ENCODE results near the gene IRF2.

The IRF2 gene

DNA sequence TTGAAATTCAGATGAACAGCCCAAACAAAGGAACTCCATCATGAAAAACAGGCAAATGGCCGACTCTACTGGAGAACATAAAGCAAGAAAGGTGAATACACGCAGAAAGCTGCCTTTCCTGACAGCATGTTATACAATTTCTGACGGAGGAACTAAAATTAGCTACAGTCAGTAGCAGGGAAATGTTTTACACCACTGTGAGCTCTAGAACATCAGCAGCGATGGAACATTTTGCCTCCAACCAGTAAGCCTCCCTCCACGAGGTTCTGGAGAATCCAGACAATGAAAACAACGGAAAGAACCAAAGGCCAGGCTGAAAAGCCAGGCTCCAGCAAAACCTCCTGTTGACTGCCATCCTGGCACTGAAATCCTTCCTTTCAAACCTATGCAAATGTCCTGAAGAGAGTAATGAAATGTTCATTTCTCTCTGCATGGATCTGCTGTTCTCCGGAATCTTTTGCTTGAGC is 78.9 kb downstream of the IRF2 start:
- peak overlapping the region; percentile 39 for H3K27ac Mint-ChIP-seq
- H3K27me3 Mint-ChIP-seq (ENCODE audit: low read depth), result no peaks in the 10 kb centered on the region
- peaks cover 42% of the 10 kb centered on the region for H3K4me1 Mint-ChIP-seq (ENCODE audit: low read depth)
- peaks cover 4% of the 10 kb centered on the region for H3K9me3 Mint-ChIP-seq
- peaks cover 85% of the 10 kb centered on the region for H3K36me3 Mint-ChIP-seq (ENCODE audit: low read depth)
- no peak overlapping the region for H3K4me3 Mint-ChIP-seq

DNA sequence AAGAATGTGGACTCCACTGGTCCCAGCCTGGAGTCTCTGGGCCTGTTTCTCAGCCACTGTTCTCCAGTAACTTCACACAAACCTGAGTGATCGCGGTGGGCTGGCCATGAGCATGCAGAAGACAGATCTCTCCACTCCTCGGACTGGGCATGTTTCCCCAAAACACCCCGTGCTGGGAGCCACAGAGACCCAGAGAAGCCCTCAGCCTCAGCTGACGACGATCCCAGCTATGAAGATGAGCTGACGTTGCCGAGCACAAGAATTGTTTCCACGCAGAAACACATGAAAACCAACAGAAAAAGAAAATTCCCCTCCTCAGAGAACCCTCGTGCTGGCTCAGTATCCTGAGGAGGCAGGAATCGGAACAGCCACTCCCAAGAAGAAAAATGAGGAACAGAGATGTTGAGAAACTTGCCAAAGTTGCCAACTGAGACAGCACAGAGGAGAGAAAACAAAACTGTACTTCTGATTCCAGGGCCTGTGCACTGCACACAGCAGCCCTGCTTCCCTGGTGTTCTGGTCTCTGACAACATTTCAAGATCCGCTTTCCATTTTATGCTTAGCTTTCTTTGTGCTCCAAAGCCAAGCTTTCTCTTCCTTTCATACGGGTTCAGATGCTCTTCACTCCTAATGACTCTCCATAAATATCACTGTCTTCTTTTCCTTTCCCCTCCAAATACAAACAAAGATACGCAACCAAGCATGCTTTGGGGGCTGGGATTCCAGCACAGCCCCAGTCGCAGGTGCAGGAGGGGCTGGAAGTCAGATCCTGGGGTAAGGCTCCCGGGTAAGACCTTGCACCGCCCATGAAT is 81.4 kb downstream of the IRF2 start:
- Mint-ChIP-seq H3K27me3 (ENCODE audit: low read depth) (no peaks in the 10 kb centered on the region), H3K4me3 (no peak overlapping the region)

GRCh38 chr4:184392316-184392715 is 82.0 kb downstream of the IRF2 start:
- Mint-ChIP-seq H3K36me3 (ENCODE audit: low read depth) (peaks cover 83% of the 10 kb centered on the region), H3K27ac (no peak overlapping the region), H3K4me1 (ENCODE audit: low read depth) (peaks cover 26% of the 10 kb centered on the region), H3K9me3 (peaks cover 4% of the 10 kb centered on the region), H3K27me3 (ENCODE audit: low read depth) (no peaks in the 10 kb centered on the region), H3K4me3 (no peak overlapping the region)

More for the DNA sequence above, 81.4 kb downstream of the IRF2 start:
- peaks cover 32% of the 10 kb centered on the region for H3K4me1 Mint-ChIP-seq (ENCODE audit: low read depth)
- H3K36me3 Mint-ChIP-seq (ENCODE audit: low read depth), result peaks cover 83% of the 10 kb centered on the region
- H3K9me3 Mint-ChIP-seq, result peaks cover 4% of the 10 kb centered on the region
- H3K27ac Mint-ChIP-seq, result peak overlapping the region; percentile 45

DNA sequence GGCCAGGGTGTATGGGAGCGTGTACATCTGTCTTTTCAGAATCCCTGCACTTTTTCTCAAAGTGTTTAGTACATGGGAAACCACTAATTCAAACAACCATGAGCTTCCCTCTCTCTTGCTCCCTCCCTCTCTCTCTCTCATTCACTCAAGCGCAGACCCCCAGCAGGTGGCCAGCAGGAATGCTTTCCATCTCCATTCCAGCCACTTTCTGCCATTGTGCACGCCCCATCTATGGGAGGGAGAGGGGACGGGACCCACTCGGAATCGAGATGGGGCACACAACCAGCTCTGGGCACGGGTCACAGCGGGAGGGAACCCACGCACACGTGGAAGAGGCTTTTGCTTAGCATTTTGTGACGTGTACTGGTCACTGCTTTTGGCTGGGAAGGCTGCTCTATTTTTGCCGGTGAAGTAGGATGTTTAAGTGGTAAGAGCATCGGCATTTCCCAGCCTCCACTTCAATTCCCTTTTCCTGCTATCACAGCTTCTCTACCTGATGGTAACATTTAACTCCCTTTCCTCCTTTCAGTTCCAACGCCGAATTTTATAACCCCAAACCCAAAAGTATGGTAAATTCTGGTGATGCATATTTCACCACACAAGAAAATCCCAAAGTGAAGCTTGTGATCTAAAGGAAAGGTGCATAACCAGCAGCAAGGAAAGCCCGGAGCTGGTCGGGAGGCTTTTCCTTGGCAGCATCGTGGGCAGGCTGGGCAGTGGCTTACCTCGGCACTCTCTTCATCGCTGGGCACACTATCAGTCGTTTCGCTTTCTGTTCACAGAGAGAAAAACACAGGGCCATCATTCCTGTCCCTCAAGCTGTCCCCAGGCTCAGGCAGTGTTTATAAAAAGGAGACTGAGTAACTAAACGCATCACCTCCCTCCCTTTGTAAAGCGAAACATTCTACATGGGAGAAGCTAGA is 84.1 kb downstream of the IRF2 start:
- Mint-ChIP-seq H3K36me3 (ENCODE audit: low read depth) (peaks cover 84% of the 10 kb centered on the region), H3K27ac (no peak overlapping the region), H3K4me3 (no peak overlapping the region)

GRCh38 chr4:184388106-184388505 is 86.2 kb downstream of the IRF2 start:
- peaks cover 42% of the 10 kb centered on the region for H3K4me1 Mint-ChIP-seq (ENCODE audit: low read depth)
- H3K4me3 Mint-ChIP-seq, result no peak overlapping the region
- H3K27me3 Mint-ChIP-seq (ENCODE audit: low read depth), result no peaks in the 10 kb centered on the region
- H3K36me3 Mint-ChIP-seq (ENCODE audit: low read depth), result peaks cover 68% of the 10 kb centered on the region
- peaks cover 4% of the 10 kb centered on the region for H3K9me3 Mint-ChIP-seq
- peak overlapping the region; percentile 27 for H3K27ac Mint-ChIP-seq

More for the DNA sequence above, 84.1 kb downstream of the IRF2 start:
- H3K27me3 Mint-ChIP-seq (ENCODE audit: low read depth), result no peaks in the 10 kb centered on the region
- H3K4me1 Mint-ChIP-seq (ENCODE audit: low read depth), result peaks cover 30% of the 10 kb centered on the region
- peaks cover 4% of the 10 kb centered on the region for H3K9me3 Mint-ChIP-seq

- Mint-ChIP-seq H3K27me3 (ENCODE audit: low read depth) (no peaks in the 10 kb centered on the region), H3K36me3 (ENCODE audit: low read depth) (peaks cover 64% of the 10 kb centered on the region), H3K27ac (peak overlapping the region; percentile 7), H3K4me1 (ENCODE audit: low read depth) (peaks cover 49% of the 10 kb centered on the region), H3K4me3 (no peak overlapping the region), H3K9me3 (peaks cover 4% of the 10 kb centered on the region)
Observed at GRCh38 chr4:184387351-184387750, 87.0 kb downstream of the IRF2 start.

- H3K27ac Mint-ChIP-seq, result peak overlapping the region; percentile 3
- H3K9me3 Mint-ChIP-seq, result no peaks in the 10 kb centered on the region
- H3K27me3 Mint-ChIP-seq (ENCODE audit: low read depth), result no peaks in the 10 kb centered on the region
- peaks cover 63% of the 10 kb centered on the region for H3K36me3 Mint-ChIP-seq (ENCODE audit: low read depth)
- H3K4me3 Mint-ChIP-seq, result no peak overlapping the region
- H3K4me1 Mint-ChIP-seq (ENCODE audit: low read depth), result peaks cover 55% of the 10 kb centered on the region
Observed at GRCh38 chr4:184386271-184386781, 88.0 kb downstream of the IRF2 start.

GRCh38 chr4:184385705-184386141 is 88.6 kb downstream of the IRF2 start:
- peaks cover 54% of the 10 kb centered on the region for H3K4me1 Mint-ChIP-seq (ENCODE audit: low read depth)

DNA sequence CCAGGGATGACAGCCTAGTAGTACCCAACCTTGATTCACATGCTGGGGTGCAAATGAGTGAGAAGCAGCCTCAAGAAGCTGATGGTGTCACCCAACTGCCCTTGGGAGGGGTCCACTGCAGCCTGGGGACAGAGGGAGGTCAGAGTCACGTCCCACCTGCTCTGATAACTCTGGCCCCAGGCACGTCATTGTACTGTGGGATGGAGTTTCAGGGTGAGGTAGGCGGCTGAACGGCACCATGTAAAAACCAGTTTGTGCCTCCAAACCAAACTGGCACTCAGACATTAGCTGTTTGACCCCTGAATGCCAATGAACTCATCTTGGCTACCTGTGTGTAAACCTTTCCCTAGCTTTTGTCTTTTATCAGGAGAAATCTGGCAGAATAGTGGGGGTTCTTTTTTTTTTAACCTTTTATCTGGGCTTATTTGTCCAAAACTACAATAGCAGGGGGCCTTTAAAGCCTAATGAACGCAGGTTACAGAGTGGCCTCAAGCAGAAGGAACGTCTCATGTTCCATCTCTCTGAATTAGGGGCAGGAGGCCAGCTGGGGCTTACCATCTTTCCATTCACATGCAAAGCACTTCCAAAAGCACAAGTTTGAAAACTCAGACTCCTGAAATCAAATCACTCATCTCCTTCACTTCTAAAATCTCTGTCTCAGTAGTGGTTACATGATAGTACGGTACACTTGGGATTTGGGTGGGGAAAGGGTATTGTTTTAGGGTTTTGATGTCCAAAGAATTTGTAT is 89.4 kb downstream of the IRF2 start:
- Mint-ChIP-seq H3K4me1 (ENCODE audit: low read depth) (peaks cover 56% of the 10 kb centered on the region), H3K9me3 (peaks cover 9% of the 10 kb centered on the region), H3K4me3 (peak overlapping the region; percentile 43), H3K27me3 (ENCODE audit: low read depth) (no peaks in the 10 kb centered on the region), H3K27ac (no peak overlapping the region), H3K36me3 (ENCODE audit: low read depth) (peaks cover 60% of the 10 kb centered on the region)

More at GRCh38 chr4:184385705-184386141, 88.6 kb downstream of the IRF2 start:
- Mint-ChIP-seq H3K27ac (peak overlapping the region; percentile 3), H3K9me3 (peaks cover 1% of the 10 kb centered on the region), H3K27me3 (ENCODE audit: low read depth) (no peaks in the 10 kb centered on the region), H3K36me3 (ENCODE audit: low read depth) (peaks cover 60% of the 10 kb centered on the region), H3K4me3 (no peak overlapping the region)

GRCh38 chr4:184384056-184384809 is 90.1 kb downstream of the IRF2 start:
- H3K36me3 Mint-ChIP-seq (ENCODE audit: low read depth), result peaks cover 60% of the 10 kb centered on the region
- peak overlapping the region; percentile 69 for H3K27ac Mint-ChIP-seq
- no peaks in the 10 kb centered on the region for H3K27me3 Mint-ChIP-seq (ENCODE audit: low read depth)
- H3K4me3 Mint-ChIP-seq, result peak overlapping the region; percentile 43
- peaks cover 13% of the 10 kb centered on the region for H3K9me3 Mint-ChIP-seq
- H3K4me1 Mint-ChIP-seq (ENCODE audit: low read depth), result peaks cover 56% of the 10 kb centered on the region

- Mint-ChIP-seq H3K36me3 (ENCODE audit: low read depth) (peaks cover 61% of the 10 kb centered on the region), H3K9me3 (peaks cover 13% of the 10 kb centered on the region), H3K4me3 (peak overlapping the region; percentile 47), H3K27ac (peak overlapping the region; percentile 69), H3K27me3 (ENCODE audit: low read depth) (no peaks in the 10 kb centered on the region), H3K4me1 (ENCODE audit: low read depth) (peaks cover 58% of the 10 kb centered on the region)
Observed at GRCh38 chr4:184383497-184384055, 90.8 kb downstream of the IRF2 start.

DNA sequence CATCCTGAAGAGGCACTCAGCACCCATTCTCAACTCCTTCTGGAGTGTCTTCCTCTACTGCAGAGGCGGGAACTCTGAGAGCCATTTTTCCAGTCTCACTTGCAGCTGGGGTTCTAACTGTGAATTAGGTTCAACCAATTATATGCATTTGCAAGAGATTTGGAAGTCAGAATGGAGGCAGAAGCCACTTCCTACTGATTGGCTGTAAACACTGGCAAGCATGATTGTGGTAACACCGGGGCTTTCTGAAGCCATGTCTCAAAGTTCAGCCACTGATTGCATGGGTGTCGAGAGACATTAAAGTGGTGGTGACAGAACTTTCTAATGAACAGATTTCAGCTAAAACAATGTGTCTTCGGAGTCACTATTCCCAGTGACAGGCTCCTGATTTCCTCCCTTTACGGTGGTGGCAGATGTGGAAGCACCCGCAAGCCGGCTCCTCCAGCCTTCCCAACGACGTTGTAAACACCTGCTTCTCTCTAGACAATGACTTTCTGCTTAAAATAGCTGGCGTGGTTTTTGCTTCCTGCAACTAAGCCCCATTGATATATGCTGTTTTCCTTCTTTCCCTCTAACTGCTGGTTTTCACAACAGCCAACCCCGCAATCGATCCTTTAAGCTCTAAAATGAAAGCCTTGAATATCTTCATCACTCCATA is 92.0 kb downstream of the IRF2 start:
- peak overlapping the region; percentile 42 for H3K4me3 Mint-ChIP-seq
- peak overlapping the region; percentile 74 for H3K27ac Mint-ChIP-seq
- peaks cover 18% of the 10 kb centered on the region for H3K9me3 Mint-ChIP-seq
- H3K27me3 Mint-ChIP-seq (ENCODE audit: low read depth), result no peaks in the 10 kb centered on the region
- H3K36me3 Mint-ChIP-seq (ENCODE audit: low read depth), result peaks cover 56% of the 10 kb centered on the region
- H3K4me1 Mint-ChIP-seq (ENCODE audit: low read depth), result peaks cover 62% of the 10 kb centered on the region

DNA sequence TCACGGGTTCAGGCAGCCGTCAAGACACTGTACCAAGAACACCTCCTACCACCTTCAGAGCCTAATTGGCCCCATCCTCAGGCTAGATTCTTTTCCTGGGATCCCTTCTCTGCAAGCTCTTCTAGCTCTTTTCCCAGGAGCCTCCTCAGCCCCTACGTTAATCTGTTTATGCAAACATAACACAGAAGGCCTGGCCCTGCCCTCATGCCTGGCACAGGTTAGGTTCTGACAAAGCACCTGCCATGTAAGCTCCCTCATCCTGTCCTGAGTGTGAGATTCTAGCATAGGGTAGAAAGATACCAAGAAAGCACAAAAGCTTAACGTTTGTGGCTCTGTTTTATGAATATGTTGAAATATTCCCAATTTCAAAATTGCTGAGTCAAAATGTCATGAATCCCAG is 93.6 kb downstream of the IRF2 start:
- H3K4me3 Mint-ChIP-seq, result no peak overlapping the region
- H3K4me1 Mint-ChIP-seq (ENCODE audit: low read depth), result peaks cover 48% of the 10 kb centered on the region
- H3K36me3 Mint-ChIP-seq (ENCODE audit: low read depth), result peaks cover 50% of the 10 kb centered on the region
- H3K27me3 Mint-ChIP-seq (ENCODE audit: low read depth), result no peaks in the 10 kb centered on the region
- H3K9me3 Mint-ChIP-seq, result peaks cover 21% of the 10 kb centered on the region
- H3K27ac Mint-ChIP-seq, result no peak overlapping the region
